ENCODE data around the gene NRDE2. TPM values are rescaled to one million over a fixed set of nuclear protein-coding genes. Genes with fewer than 3 reads are reported as not detected.

The NRDE2 gene
- total RNA-seq, 1 donor from 2014 or later = 10.2 TPM

DNA sequence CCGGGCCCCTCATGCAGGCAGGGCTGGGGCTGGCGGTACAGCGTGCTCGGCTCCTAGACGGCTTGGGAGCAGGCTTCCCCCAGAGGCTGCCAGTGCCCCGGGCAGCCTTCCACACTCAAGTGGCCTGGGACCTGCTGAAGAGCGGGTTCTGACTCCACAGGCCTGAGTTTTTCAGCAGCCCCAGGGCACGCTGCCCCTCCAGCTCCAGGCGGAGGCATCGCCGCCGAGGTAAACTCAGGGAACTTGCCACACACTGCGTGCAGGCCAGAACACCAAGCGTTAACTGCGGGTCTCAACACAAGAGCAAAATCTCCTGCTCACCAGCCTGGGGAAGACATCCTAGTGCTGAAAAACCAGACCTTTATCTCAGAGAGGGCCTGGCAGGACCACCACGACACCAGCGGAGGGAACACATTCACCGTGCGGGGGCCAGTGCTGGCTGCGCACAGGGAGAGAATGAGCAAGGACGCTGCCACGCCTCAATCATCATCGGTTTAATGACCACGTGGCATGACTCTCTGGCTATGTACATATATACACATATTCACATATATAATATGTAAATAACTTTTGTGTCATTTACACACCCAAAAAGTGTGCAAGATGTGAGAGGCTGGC is 54.1 kb downstream of the NRDE2 start:
- Mint-ChIP-seq H3K4me3 (no peak overlapping the region), H3K36me3 (peaks cover 9% of the 10 kb centered on the region), H3K9me3 (no peaks in the 10 kb centered on the region), H3K4me1 (no peaks in the 10 kb centered on the region), H3K27ac (no peak overlapping the region), H3K27me3 (ENCODE audit: insufficient read depth, low read depth) (peaks cover 5% of the 10 kb centered on the region)
- Histone ChIP-seq H4K20me1 (ENCODE audit: low read depth) (no peaks in the 10 kb centered on the region), H2AFZ (replicated peaks) (no peak overlapping the region), H3K27ac (no peak overlapping the region), H3K4me2 (no peak overlapping the region), H3K79me2 (ENCODE audit: low read depth) (no peaks in the 10 kb centered on the region), H3K4me1 (no peaks in the 10 kb centered on the region), H3K27me3 (no peaks in the 10 kb centered on the region), H3K36me3 (no peaks in the 10 kb centered on the region), H3K4me3 (no peak overlapping the region), H3K9me3 (ENCODE audit: low read depth) (no peaks in the 10 kb centered on the region), H3K9ac (no peak overlapping the region), H3F3A (ENCODE audit: low read depth) (no peaks in the 10 kb centered on the region)
- TF ChIP-seq, protein P1, sequence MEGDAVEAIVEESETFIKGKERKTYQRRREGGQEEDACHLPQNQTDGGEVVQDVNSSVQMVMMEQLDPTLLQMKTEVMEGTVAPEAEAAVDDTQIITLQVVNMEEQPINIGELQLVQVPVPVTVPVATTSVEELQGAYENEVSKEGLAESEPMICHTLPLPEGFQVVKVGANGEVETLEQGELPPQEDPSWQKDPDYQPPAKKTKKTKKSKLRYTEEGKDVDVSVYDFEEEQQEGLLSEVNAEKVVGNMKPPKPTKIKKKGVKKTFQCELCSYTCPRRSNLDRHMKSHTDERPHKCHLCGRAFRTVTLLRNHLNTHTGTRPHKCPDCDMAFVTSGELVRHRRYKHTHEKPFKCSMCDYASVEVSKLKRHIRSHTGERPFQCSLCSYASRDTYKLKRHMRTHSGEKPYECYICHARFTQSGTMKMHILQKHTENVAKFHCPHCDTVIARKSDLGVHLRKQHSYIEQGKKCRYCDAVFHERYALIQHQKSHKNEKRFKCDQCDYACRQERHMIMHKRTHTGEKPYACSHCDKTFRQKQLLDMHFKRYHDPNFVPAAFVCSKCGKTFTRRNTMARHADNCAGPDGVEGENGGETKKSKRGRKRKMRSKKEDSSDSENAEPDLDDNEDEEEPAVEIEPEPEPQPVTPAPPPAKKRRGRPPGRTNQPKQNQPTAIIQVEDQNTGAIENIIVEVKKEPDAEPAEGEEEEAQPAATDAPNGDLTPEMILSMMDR (IDR thresholded peaks at IDR 0.05) = no peak
- TF ChIP-seq EZH2phosphoT487 (IDR thresholded peaks at IDR 0.05) (no peak), EZH2 (IDR thresholded peaks at IDR 0.05) (no peak)
- DNase-seq (ENCODE audit: low spot score) = no peak

DNA sequence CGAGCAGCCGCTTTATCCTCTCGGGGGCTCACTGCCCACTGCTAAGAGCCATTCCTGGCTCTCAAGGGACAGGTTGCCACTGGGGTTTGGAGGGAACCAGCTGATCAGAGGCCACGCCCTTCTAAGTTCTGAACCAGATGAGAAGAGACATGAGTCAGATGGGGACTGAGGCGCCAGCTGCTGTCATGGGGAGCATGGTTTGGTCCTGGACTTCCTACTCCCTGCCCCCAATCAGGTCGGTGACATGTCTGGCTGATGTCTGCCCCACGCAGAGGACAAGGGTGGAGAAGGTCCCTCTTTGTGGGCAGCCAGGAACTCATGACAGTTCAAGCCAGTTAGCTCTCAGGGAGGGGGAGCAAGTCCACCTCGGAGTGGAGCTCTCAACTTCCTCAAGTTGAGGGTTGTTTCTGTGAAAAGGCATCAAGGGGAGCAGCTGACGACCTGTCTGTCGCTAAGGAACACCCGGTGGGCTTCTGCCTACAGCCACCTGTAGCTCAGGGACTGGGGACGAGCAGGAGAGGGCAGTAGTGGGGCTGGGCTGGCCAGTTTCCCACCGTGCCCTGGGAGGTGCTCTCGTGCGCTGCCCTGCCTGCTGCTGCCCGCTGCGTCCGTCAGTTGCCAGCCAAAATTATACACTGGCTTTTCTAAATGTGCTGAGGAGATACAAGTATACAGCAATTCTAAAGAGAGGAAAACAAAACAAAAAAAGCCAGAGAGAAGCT is 54.9 kb downstream of the NRDE2 start:
- Histone ChIP-seq H3K27ac (no peak overlapping the region), H3F3A (ENCODE audit: low read depth) (no peaks in the 10 kb centered on the region), H3K9ac (no peak overlapping the region), H3K4me3 (no peak overlapping the region), H3K4me2 (no peak overlapping the region), H3K36me3 (no peaks in the 10 kb centered on the region), H3K9me3 (ENCODE audit: low read depth) (no peaks in the 10 kb centered on the region), H3K4me1 (no peaks in the 10 kb centered on the region), H2AFZ (replicated peaks) (no peak overlapping the region), H3K79me2 (ENCODE audit: low read depth) (no peaks in the 10 kb centered on the region), H3K27me3 (no peaks in the 10 kb centered on the region), H4K20me1 (ENCODE audit: low read depth) (no peaks in the 10 kb centered on the region)
- Mint-ChIP-seq H3K9me3 (no peaks in the 10 kb centered on the region), H3K27me3 (ENCODE audit: insufficient read depth, low read depth) (peaks cover 5% of the 10 kb centered on the region), H3K36me3 (peaks cover 9% of the 10 kb centered on the region), H3K27ac (no peak overlapping the region), H3K4me1 (no peaks in the 10 kb centered on the region), H3K4me3 (no peak overlapping the region)
- peak; percentile 10 for DNase-seq (ENCODE audit: low spot score)
- no peak for TF ChIP-seq EZH2 (IDR thresholded peaks at IDR 0.05)
- TF ChIP-seq, protein P1 (IDR thresholded peaks at IDR 0.05) = peak; percentile 22
- no peak for TF ChIP-seq EZH2phosphoT487 (IDR thresholded peaks at IDR 0.05)

DNA sequence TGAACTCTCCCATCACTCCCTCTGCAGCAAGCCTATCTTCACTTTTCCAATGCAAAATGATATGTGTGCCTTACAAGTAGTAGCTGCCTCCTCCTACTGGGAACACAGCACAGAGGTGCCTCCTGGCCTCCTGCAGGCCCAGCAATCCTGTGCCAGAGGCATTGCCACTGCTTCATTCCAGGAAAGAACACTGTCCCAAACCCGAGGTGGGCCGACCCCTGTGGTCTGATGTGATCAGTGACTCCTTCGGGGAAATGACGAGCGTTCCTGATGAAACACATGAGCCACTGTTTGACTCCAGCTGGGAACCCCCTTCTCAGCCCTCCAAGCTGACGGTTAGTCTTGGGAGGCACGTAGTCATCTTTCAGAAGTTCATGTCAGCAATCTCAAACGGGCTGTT is 55.9 kb downstream of the NRDE2 start:
- no peak overlapping the region for H3K4me2 ChIP-seq
- H3F3A ChIP-seq (ENCODE audit: low read depth) = no peaks in the 10 kb centered on the region
- H2AFZ ChIP-seq (replicated peaks) = no peak overlapping the region
- no peaks in the 10 kb centered on the region for H3K27me3 ChIP-seq
- peaks cover 5% of the 10 kb centered on the region for H3K27me3 Mint-ChIP-seq (ENCODE audit: insufficient read depth, low read depth)
- H3K79me2 ChIP-seq (ENCODE audit: low read depth) = no peaks in the 10 kb centered on the region
- DNase-seq (ENCODE audit: low spot score) = no peak
- peaks cover 13% of the 10 kb centered on the region for H3K36me3 Mint-ChIP-seq
- peaks cover 3% of the 10 kb centered on the region for H3K36me3 ChIP-seq
- no peak overlapping the region for H3K9ac ChIP-seq
- no peak overlapping the region for H3K4me3 Mint-ChIP-seq
- no peaks in the 10 kb centered on the region for H3K9me3 ChIP-seq (ENCODE audit: low read depth)
- no peaks in the 10 kb centered on the region for H3K4me1 Mint-ChIP-seq
- no peak overlapping the region for H3K4me3 ChIP-seq
- TF ChIP-seq EZH2 (IDR thresholded peaks at IDR 0.05) (no peak), EZH2phosphoT487 (IDR thresholded peaks at IDR 0.05) (no peak)
- TF ChIP-seq, protein P1 (IDR thresholded peaks at IDR 0.05) = no peak
- H4K20me1 ChIP-seq (ENCODE audit: low read depth) = no peaks in the 10 kb centered on the region
- H3K27ac ChIP-seq = no peak overlapping the region
- no peaks in the 10 kb centered on the region for H3K4me1 ChIP-seq
- H3K27ac Mint-ChIP-seq = no peak overlapping the region
- no peaks in the 10 kb centered on the region for H3K9me3 Mint-ChIP-seq
